ENCODE measurements around the gene RAPGEF1. TPM values are rescaled to one million over a fixed set of nuclear protein-coding genes. Genes with fewer than 3 reads are reported as not detected.

RAPGEF1 gene
- total and polyA plus RNA-seq, 9 of the 15 experiments (the other 6 are each of a cell fraction or from before 2014, with no cell fraction given), result 0.06 to 44.1 (median 19.9) TPM

GRCh38 chr9:131717719-131718460 lies 22.0 kb downstream of the RAPGEF1 start:
- H3K4me3 ChIP-seq, result no peak overlapping the region
- H3K9me1 ChIP-seq (ENCODE audit: control insufficient read depth, insufficient read depth, low read length), result peaks cover 4% of the 10 kb centered on the region
- no peak overlapping the region for H3K27ac ChIP-seq (ENCODE audit: extremely low read depth, low read depth, low read length)
- no TSS peak for BruUV-seq (replicated peaks)
- in situ Hi-C loops (cut with MboI), result loop anchor here (25.0 kb wide), 1 partner anchor 1006 kb away; no protein-coding TSS in a partner anchor
- no peaks in the 10 kb centered on the region for H3K9me3 ChIP-seq (replicated peaks; ENCODE audit: control insufficient read depth, insufficient read depth, low read depth, low read length)
- ATAC-seq, result no peak
- CTCF ChIA-PET (ENCODE audit: low intra/inter-chr PET ratio), result no interaction called here
- no peak for FAIRE-seq
- H3K4me1 ChIP-seq (replicated peaks in 1 of 2; ENCODE audit: control insufficient read depth in 2 of 2, insufficient read depth in 2 of 2, low read length in 2 of 2), result no peaks in the 10 kb centered on the region
- peaks cover 15% of the 10 kb centered on the region; the same call in 1 of the 3 replicates for H3K79me2 ChIP-seq (ENCODE audit: control insufficient read depth, insufficient read depth, low read length)
- H4K20me1 ChIP-seq (replicated peaks; ENCODE audit: control insufficient read depth, insufficient read depth, low read length), result peaks cover 21% of the 10 kb centered on the region
- POLR2A ChIA-PET, result interaction anchor here (0.8 to 1.5 kb wide), 4 partner anchors 9 to 462 kb away, joined by 3 to 7 read pairs (median 4); no protein-coding TSS in a partner anchor
- H2AFZ ChIP-seq (ENCODE audit: low read depth, low read length), result no peak overlapping the region
- H3K9ac ChIP-seq (ENCODE audit: insufficient read depth in 1 of 2, low read depth in 2 of 2, low read length in 2 of 2), result no peak overlapping the region
- intact Hi-C loops (cut with micrococcal nuclease), result no loop called here
- WGBS (ENCODE audit: insufficient coverage, low coverage, missing lambda C conversion rate), result 68% methylated on average over 9 of the region's 14 CpGs
- no peaks in the 10 kb centered on the region for H3K27me3 ChIP-seq (ENCODE audit: control insufficient read depth in 2 of 2, insufficient read depth in 2 of 2, low read length in 2 of 2)
- no peak overlapping the region for H3K4me2 ChIP-seq (ENCODE audit: insufficient read depth, low read length)
- 0 out of 3 replicates have a peak, but pooled peaks cover 3% of the 10 kb centered on the region for H3K36me3 ChIP-seq (ENCODE audit: control insufficient read depth, insufficient read depth, low read length)
- TF ChIP-seq PYGO2 (tag; IDR thresholded peaks at IDR 0.05) (no peak), ZBTB26 (CRISPR knock-in tag; IDR thresholded peaks at IDR 0.05) (no peak), TFE3 (CRISPR knock-in tag; IDR thresholded peaks at IDR 0.05) (0 out of 2 replicates have a peak, but pooled peaks have one; percentile 13)
- no peak for DNase-seq (ENCODE audit: extremely low read depth in 1 of 4, low spot score in 3 of 4)
